Measurements from ENCODE around the gene ULK3.

ULK3 gene

DNA sequence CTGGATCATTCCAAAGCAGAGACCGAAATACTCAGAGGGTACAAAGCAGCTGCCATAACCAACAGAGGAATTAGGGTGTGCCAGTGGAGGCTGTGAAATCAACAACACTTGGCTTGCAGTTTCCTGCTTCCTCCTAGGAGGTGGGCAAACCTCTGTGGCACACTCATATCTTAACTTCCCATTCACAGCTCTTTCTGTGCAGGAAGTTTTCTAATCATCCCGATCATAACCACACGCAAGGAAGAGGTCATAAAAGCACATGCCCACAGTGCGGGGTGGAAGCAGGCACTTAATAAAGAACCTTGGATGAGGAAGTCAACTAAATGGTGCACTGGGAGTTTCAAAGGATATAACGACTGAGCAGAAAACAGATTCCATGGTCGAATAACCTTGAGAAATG is 25.1 kb upstream of the ULK3 start:
- no peaks in the 10 kb centered on the region for H3K27me3 ChIP-seq (ENCODE audit: control insufficient read depth in 2 of 2, insufficient read depth in 2 of 2, low read length in 2 of 2)
- H3K9ac ChIP-seq (ENCODE audit: low read depth in 1 of 2, low read length in 2 of 2), result peak overlapping the region; percentile 5 to 75
- peaks cover 0 to 6% of the 10 kb centered on the region in 2 donors for H3K36me3 ChIP-seq (ENCODE audit: control insufficient read depth in 2 of 2, insufficient read depth in 2 of 2, low read length in 2 of 2)
- peak overlapping the region; percentile 94 to 97 for H3K27ac ChIP-seq (ENCODE audit: low read depth in 2 of 2, low read length in 2 of 2)
- no peaks in the 10 kb centered on the region for H3K9me3 ChIP-seq (ENCODE audit: control insufficient read depth in 2 of 2, low read length in 2 of 2)
- peak overlapping the region; percentile 28 to 53 for H3K4me3 ChIP-seq (ENCODE audit: low read length in 2 of 2)
- peaks cover 71 to 73% of the 10 kb centered on the region in 2 donors for H3K4me1 ChIP-seq (ENCODE audit: control insufficient read depth in 2 of 2, insufficient read depth in 2 of 2, low read length in 2 of 2)

DNA sequence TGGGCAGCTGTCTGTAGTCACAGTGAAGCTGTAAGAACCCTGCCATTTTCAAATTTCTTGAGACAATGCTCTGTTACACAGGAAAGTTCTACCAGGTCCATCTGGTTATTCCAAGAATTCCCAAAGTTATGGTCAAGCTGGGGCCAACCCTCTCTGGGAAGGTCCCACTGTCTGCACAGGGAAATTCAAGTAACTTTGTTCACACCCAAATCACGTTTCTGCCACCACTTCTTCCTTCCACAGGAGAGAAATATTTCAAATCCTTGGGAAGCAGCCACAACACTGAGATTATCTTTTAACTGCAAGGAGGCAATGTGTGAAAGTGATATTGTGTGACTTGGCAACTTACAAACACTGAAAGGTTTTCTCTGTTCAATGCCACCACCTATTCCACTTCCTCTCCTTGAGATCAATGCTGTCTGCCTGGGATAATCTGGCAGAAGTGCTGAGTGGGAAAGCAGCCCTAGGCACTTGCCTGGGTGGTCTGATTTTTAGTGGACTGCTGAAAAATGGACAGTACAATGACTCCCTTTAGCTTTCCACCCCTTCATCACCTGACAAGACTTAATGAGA is 24.6 kb upstream of the ULK3 start:
- Histone ChIP-seq H3K9ac (ENCODE audit: low read depth in 1 of 2, low read length in 2 of 2) (peak overlapping the region in 1 of 2 donors; percentile 75), H3K27me3 (ENCODE audit: control insufficient read depth in 2 of 2, insufficient read depth in 2 of 2, low read length in 2 of 2) (no peaks in the 10 kb centered on the region), H3K4me1 (ENCODE audit: control insufficient read depth in 2 of 2, insufficient read depth in 2 of 2, low read length in 2 of 2) (peaks cover 71 to 73% of the 10 kb centered on the region in 2 donors), H3K27ac (ENCODE audit: low read depth in 2 of 2, low read length in 2 of 2) (peak overlapping the region; percentile 94 to 97), H3K4me3 (ENCODE audit: low read length in 2 of 2) (peak overlapping the region; percentile 28 to 53), H3K36me3 (ENCODE audit: control insufficient read depth in 2 of 2, insufficient read depth in 2 of 2, low read length in 2 of 2) (peaks cover 0 to 6% of the 10 kb centered on the region in 2 donors), H3K9me3 (ENCODE audit: control insufficient read depth in 2 of 2, low read length in 2 of 2) (no peaks in the 10 kb centered on the region)

DNA sequence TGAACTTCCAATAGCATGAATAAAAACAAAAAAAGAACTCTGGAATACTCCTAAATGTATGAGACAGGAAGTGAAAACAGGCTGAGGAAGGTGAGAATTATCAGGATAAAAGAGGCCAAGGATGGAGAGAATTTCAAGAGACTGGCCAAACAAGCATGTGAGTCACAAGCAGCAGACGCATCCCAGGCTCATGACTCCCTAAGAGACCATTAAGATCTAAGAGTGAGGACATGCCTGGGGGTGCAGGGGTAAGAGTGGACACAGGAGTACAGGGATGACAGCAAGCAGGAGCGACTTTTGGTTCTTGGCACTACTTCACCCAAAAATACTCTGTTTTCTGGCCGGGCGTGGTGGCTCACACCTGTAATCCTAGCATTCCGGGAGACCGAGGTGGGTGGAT is 23.1 kb upstream of the ULK3 start:
- H3K27ac ChIP-seq (ENCODE audit: low read depth in 2 of 2, low read length in 2 of 2), result peak overlapping the region; percentile 18 to 63
- H3K36me3 ChIP-seq (ENCODE audit: control insufficient read depth in 2 of 2, insufficient read depth in 2 of 2, low read length in 2 of 2), result peaks cover 4 to 6% of the 10 kb centered on the region in 2 donors
- peak overlapping the region in 1 of 2 donors; percentile 35 for H3K9ac ChIP-seq (ENCODE audit: low read depth in 1 of 2, low read length in 2 of 2)
- H3K9me3 ChIP-seq (ENCODE audit: control insufficient read depth in 2 of 2, low read length in 2 of 2), result no peaks in the 10 kb centered on the region
- H3K4me1 ChIP-seq (ENCODE audit: control insufficient read depth in 2 of 2, insufficient read depth in 2 of 2, low read length in 2 of 2), result peaks cover 63 to 64% of the 10 kb centered on the region in 2 donors
- no peak overlapping the region for H3K4me3 ChIP-seq (ENCODE audit: low read length in 2 of 2)
- H3K27me3 ChIP-seq (ENCODE audit: control insufficient read depth in 2 of 2, insufficient read depth in 2 of 2, low read length in 2 of 2), result no peaks in the 10 kb centered on the region

DNA sequence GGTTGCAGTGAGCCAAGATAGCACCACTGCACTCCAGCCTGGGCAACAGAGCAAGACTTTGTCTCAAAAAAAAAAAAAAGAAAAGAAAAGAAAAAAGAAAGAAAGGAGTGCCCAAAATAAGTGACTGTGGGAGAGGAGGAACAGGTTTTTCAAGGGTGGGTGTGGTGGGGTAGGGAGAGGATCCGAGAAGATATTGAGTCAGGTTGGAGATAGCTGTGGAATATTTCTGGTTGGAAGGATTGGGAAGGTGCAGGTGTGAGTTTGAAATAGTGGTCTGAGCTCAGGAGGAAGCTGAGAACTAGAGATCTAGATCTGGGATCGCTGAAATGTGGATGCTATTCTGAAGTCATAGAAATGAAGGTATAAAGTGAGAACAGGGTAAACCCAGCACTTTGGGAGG is 22.4 kb upstream of the ULK3 start:
- no peaks in the 10 kb centered on the region for H3K27me3 ChIP-seq (ENCODE audit: control insufficient read depth in 2 of 2, insufficient read depth in 2 of 2, low read length in 2 of 2)
- H3K9me3 ChIP-seq (ENCODE audit: control insufficient read depth in 2 of 2, low read length in 2 of 2), result no peaks in the 10 kb centered on the region
- H3K9ac ChIP-seq (ENCODE audit: low read depth in 1 of 2, low read length in 2 of 2), result no peak overlapping the region
- H3K36me3 ChIP-seq (ENCODE audit: control insufficient read depth in 2 of 2, insufficient read depth in 2 of 2, low read length in 2 of 2), result peaks cover 4 to 6% of the 10 kb centered on the region in 2 donors
- no peak overlapping the region for H3K4me3 ChIP-seq (ENCODE audit: low read length in 2 of 2)
- H3K4me1 ChIP-seq (ENCODE audit: control insufficient read depth in 2 of 2, insufficient read depth in 2 of 2, low read length in 2 of 2), result peaks cover 56% of the 10 kb centered on the region in 2 donors
- peak overlapping the region; percentile 48 to 63 for H3K27ac ChIP-seq (ENCODE audit: low read depth in 2 of 2, low read length in 2 of 2)

DNA sequence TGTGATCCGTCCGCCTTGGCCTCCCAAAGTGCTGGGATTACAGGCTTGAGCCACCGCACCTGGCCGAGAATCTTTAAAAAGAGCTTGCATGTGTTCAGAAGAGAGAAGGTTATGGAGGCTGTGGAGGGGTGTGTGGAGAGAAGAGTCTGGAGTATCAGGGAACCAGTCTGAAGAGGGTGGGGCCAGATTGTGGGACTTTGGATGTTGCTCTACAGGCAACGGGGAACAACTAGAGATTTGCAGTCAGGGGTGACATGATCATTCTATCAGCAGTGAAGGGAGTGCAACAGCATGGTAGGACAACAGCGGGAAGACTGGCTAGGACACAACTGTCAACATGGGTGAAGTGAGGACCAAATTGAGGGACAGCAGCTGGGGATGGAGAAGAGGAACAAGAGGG is 21.3 kb upstream of the ULK3 start:
- H3K27ac ChIP-seq (ENCODE audit: low read depth in 2 of 2, low read length in 2 of 2), result peak overlapping the region; percentile 38 to 58
- no peak overlapping the region for H3K9ac ChIP-seq (ENCODE audit: low read depth in 1 of 2, low read length in 2 of 2)
- H3K27me3 ChIP-seq (ENCODE audit: control insufficient read depth in 2 of 2, insufficient read depth in 2 of 2, low read length in 2 of 2), result no peaks in the 10 kb centered on the region
- H3K9me3 ChIP-seq (ENCODE audit: control insufficient read depth in 2 of 2, low read length in 2 of 2), result no peaks in the 10 kb centered on the region
- no peak overlapping the region for H3K4me3 ChIP-seq (ENCODE audit: low read length in 2 of 2)
- peaks cover 47 to 52% of the 10 kb centered on the region in 2 donors for H3K4me1 ChIP-seq (ENCODE audit: control insufficient read depth in 2 of 2, insufficient read depth in 2 of 2, low read length in 2 of 2)
- H3K36me3 ChIP-seq (ENCODE audit: control insufficient read depth in 2 of 2, insufficient read depth in 2 of 2, low read length in 2 of 2), result peaks cover 4 to 6% of the 10 kb centered on the region in 2 donors

DNA sequence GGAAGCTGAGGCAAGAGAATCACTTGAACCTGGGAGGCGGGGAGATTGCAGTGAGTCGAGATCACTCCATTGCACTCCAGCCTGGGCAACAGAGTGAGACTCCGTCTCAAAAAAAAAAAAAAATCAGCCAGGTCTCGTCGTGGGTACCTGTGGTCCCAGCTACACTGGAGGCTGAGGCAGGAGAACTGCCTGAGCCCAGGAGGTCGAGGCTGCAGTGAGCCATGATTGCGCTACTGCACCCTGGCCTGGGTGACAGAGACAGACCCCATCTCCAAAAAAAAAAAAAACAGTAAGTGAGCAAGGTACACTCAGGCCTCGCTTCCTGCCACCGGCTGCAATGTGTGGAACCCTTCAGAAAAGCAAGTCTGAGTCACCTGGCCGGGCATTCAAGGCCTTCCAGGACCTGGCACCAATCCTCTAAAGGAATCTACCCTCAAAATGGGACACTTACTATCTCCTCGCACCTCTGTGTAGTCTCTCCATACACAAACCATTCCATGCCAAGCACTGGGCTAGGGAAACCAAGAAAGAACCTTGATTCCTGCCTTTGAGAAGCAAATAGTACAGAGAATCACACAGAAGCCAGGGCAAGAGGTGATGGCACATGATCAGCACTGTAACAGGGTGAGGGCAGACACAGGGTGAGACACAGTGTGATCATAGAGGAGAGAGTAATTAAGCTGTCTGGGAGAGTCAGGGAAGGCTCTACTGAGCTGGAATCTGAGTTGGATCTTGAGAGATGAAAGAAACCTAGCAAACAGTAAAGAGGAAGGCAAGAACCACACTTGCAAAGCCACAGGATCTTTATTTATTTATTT is 20.5 kb upstream of the ULK3 start:
- Histone ChIP-seq H3K36me3 (ENCODE audit: control insufficient read depth in 2 of 2, insufficient read depth in 2 of 2, low read length in 2 of 2) (peaks cover 4 to 6% of the 10 kb centered on the region in 2 donors), H3K4me3 (ENCODE audit: low read length in 2 of 2) (no peak overlapping the region), H3K27me3 (ENCODE audit: control insufficient read depth in 2 of 2, insufficient read depth in 2 of 2, low read length in 2 of 2) (no peaks in the 10 kb centered on the region), H3K4me1 (ENCODE audit: control insufficient read depth in 2 of 2, insufficient read depth in 2 of 2, low read length in 2 of 2) (peaks cover 43 to 49% of the 10 kb centered on the region in 2 donors), H3K9me3 (ENCODE audit: control insufficient read depth in 2 of 2, low read length in 2 of 2) (no peaks in the 10 kb centered on the region), H3K27ac (ENCODE audit: low read depth in 2 of 2, low read length in 2 of 2) (peak overlapping the region; percentile 36 to 52), H3K9ac (ENCODE audit: low read depth in 1 of 2, low read length in 2 of 2) (peak overlapping the region in 1 of 2 donors; percentile 1)

DNA sequence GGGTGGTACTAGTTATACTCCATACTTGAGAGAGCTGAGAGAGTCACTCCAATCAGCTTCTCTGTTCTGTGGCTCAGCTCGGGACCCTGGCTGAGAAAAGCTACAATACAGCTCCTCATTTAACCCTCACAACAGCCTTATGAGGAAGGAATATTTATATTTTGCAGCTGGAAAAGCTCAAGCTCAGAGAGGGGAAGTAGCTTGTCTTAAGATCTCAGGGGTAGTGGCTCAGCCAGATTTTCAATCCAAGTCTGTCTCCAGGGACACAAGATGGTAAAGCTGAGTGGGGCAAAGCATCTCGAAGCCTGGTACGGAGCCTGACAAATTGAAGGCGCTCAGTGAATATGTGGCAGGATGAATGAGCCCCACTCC is 15.4 kb upstream of the ULK3 start:
- peak overlapping the region in 1 of 2 donors; percentile 20 for H3K4me3 ChIP-seq (ENCODE audit: low read length in 2 of 2)
- H3K27ac ChIP-seq (ENCODE audit: low read depth in 2 of 2, low read length in 2 of 2), result peak overlapping the region in 1 of 2 donors; percentile 53
- no peaks in the 10 kb centered on the region for H3K9me3 ChIP-seq (ENCODE audit: control insufficient read depth in 2 of 2, low read length in 2 of 2)
- peaks cover 10 to 12% of the 10 kb centered on the region in 2 donors for H3K36me3 ChIP-seq (ENCODE audit: control insufficient read depth in 2 of 2, insufficient read depth in 2 of 2, low read length in 2 of 2)
- peaks cover 30 to 32% of the 10 kb centered on the region in 2 donors for H3K4me1 ChIP-seq (ENCODE audit: control insufficient read depth in 2 of 2, insufficient read depth in 2 of 2, low read length in 2 of 2)
- H3K27me3 ChIP-seq (ENCODE audit: control insufficient read depth in 2 of 2, insufficient read depth in 2 of 2, low read length in 2 of 2), result no peaks in the 10 kb centered on the region
- no peak overlapping the region for H3K9ac ChIP-seq (ENCODE audit: low read depth in 1 of 2, low read length in 2 of 2)

DNA sequence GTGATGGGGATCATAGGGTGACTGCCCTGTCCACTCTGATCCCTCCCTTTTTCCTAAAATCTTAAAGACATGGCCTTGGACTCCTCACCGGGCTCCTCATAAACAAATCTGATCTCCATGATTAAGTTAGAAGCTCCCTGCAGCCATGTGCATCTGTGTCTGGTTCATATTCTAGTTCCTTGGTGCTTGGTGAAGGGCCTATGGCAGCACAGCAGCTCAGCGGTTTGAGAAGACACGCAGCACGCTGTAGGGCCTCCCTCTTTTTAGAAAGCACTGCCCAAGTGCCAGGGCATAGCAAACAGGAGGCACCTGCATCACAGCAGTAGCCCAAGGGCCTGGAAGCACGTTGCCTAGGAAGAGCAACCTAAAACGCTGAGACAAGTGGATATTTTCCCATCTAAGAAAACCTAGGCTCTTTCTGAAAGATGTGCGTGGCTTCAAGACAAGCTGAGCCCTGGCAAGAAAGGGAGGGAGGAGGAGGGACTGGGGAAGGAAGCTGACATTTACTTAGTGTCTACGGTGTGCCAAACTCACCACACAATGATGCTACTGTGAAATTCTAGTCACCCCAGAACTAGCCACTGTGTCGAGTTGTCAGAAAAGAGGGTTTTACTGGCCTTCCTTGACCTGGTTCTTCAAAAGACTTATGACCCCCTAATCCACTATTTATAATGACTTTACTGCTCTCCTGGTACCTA is 14.9 kb upstream of the ULK3 start:
- Histone ChIP-seq H3K4me1 (ENCODE audit: control insufficient read depth in 2 of 2, insufficient read depth in 2 of 2, low read length in 2 of 2) (peaks cover 30 to 32% of the 10 kb centered on the region in 2 donors), H3K9ac (ENCODE audit: low read depth in 1 of 2, low read length in 2 of 2) (no peak overlapping the region), H3K27me3 (ENCODE audit: control insufficient read depth in 2 of 2, insufficient read depth in 2 of 2, low read length in 2 of 2) (no peaks in the 10 kb centered on the region), H3K4me3 (ENCODE audit: low read length in 2 of 2) (peak overlapping the region in 1 of 2 donors; percentile 20), H3K27ac (ENCODE audit: low read depth in 2 of 2, low read length in 2 of 2) (peak overlapping the region; percentile 53 to 74), H3K9me3 (ENCODE audit: control insufficient read depth in 2 of 2, low read length in 2 of 2) (no peaks in the 10 kb centered on the region), H3K36me3 (ENCODE audit: control insufficient read depth in 2 of 2, insufficient read depth in 2 of 2, low read length in 2 of 2) (peaks cover 16 to 18% of the 10 kb centered on the region in 2 donors)

DNA sequence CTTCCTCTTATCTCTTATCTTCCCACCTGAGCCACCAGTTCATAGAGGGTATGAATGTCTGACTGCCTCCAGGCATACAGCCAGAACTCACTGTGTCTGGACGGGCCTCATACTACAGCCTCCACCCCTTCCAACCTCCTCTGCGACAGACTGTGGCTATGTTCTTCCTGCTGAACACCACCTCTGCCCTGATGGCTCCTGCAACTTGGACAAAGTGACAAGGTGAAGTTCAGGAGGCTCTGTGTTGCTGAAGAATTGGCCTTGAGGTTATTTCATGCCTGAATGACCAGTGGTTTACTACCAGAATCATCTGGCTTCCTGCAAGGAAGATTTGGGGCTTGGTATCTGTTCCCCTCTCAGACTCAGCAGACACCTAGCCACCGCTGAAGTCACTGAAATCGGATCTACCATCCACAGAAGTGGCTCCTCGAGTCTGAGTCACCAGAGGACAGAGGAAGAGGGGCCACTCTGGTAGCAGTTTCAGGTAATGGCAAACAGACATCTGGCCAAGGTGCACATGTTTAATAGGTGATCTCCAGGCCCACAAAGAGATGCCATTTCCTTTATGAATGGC is 14.2 kb upstream of the ULK3 start:
- Histone ChIP-seq H3K4me3 (ENCODE audit: low read length in 2 of 2) (no peak overlapping the region), H3K9me3 (ENCODE audit: control insufficient read depth in 2 of 2, low read length in 2 of 2) (no peaks in the 10 kb centered on the region), H3K4me1 (ENCODE audit: control insufficient read depth in 2 of 2, insufficient read depth in 2 of 2, low read length in 2 of 2) (peaks cover 30 to 32% of the 10 kb centered on the region in 2 donors), H3K27ac (ENCODE audit: low read depth in 2 of 2, low read length in 2 of 2) (peak overlapping the region; percentile 69 to 74), H3K9ac (ENCODE audit: low read depth in 1 of 2, low read length in 2 of 2) (peak overlapping the region in 1 of 2 donors; percentile 25), H3K27me3 (ENCODE audit: control insufficient read depth in 2 of 2, insufficient read depth in 2 of 2, low read length in 2 of 2) (no peaks in the 10 kb centered on the region), H3K36me3 (ENCODE audit: control insufficient read depth in 2 of 2, insufficient read depth in 2 of 2, low read length in 2 of 2) (peaks cover 22 to 23% of the 10 kb centered on the region in 2 donors)

All from mucosa of rectum (tissue), 2 donors.